GM19239 (cell line): ENCODE results near the gene REPIN1.

ENCODE experiments used
- DNase-seq: peaks from one replicate; pipeline ENCODE4 v3.0.0; 2011; ENCODE audit warnings: low spot score; ENCODE audit not compliant: insufficient read length
- FAIRE-seq: peaks from 2 replicates; lab custom pipeline; 2011; peaks lifted over from hg19 to GRCh38; lab: Jason Lieb, UNC

Gene REPIN1

DNA sequence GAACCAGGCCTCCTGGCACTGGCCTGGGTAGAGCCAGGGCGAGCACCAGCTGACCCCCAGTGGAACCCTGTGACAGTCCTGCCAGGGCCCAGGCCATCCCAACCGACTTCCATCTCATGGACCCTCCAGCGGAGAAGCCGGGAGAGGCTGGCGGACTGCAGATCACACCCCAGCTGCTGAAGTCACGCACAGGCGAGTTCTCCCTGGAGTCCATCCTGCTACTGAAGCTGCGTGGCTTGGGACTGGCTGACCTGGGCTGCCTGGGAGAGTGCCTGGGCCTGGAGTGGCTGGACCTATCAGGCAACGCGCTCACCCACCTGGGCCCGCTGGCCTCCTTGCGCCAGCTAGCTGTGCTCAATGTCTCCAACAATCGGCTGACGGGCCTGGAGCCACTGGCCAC is 31.9 kb upstream of the REPIN1 start:
- FAIRE-seq (no peak), DNase-seq (no peak)

DNA sequence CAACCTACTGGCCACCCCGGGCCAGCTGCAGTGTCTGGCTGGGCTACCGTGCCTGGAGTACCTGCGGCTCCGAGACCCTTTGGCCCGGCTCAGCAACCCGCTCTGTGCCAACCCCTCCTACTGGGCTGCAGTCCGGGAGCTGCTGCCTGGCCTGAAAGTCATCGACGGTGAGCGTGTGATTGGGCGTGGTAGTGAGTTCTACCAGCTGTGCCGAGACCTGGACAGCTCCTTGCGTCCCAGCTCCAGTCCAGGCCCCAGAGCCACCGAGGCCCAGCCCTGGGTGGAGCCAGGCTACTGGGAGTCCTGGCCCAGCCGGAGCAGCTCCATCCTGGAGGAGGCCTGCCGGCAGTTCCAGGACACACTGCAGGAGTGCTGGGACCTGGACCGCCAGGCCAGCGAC is 31.4 kb upstream of the REPIN1 start:
- FAIRE-seq: no peak
- DNase-seq: no peak

DNA sequence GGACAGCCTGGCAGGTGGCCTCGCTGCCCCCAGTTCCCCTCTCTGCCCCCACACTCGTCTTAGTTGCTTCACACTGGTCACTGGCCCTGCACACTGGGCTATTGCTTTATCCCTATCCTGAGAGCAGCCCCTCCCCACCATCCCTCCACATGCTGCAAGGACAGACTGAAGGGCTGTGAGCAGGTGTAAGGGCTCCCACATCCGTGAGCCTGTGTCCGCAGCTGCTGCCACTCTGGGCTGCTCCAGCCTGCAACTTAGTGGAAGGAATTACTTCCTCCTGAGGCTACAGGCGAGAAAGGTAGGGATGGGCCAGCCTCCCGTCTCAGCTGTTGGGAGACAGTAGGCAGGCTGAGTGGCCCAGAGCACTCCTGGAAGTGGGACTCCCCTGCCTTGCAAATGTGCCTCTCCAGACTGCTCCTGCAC is 31.0 kb upstream of the REPIN1 start:
- FAIRE-seq (no peak), DNase-seq (no peak)

DNA sequence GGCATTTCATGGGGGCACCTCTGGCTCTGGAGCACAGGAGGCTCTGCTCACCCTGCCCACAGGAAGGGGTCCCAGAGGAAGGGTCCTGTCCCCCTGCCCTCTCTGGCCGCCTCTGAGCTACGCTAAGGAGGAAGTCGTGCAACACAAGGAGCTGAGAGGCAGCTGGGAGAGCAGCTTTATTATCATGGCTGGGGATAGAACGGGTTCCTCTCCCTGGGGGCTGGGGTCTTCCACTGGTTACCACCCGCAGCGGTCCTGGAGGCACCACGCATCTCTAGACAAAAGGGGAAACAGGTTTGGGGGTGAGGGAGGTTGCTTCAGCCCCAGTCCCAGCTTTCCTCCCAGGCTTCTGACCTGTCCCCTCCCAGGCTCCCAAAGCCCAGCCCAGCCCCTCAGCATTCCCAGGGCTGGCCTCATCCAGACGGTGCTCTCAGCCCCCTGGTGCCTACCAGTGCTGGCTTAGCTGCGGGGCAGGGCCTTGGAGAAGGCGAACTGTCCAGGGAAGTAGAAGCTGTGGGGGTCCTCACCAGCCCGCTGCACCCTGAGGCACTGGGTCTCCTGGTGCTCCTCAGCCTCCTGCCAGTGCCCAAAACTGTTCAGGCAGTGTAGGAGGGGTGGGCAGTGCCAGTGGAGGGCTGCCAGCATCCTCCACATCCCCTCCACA is 30.3 kb upstream of the REPIN1 start:
- FAIRE-seq: no peak
- no peak for DNase-seq

DNA sequence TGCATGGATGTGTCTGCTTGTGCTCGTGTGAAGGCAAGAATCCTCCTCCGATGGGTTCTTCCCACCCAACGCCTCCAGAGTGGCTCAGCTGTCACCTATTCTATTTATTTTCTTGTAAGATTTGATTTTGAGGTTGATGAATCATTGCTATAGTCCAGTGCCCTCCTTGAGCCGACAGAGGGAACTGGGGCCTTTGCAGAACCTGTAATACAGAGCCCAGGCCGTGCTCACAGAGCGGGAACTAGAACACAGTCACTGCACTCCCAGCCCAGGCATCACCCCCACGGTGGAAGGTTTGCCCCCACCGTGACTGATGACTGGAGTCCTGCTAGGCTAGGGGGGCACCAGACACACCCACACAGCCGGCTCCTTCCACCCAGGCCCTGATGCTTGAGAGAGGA is 29.2 kb upstream of the REPIN1 start:
- DNase-seq (no peak), FAIRE-seq (no peak)

DNA sequence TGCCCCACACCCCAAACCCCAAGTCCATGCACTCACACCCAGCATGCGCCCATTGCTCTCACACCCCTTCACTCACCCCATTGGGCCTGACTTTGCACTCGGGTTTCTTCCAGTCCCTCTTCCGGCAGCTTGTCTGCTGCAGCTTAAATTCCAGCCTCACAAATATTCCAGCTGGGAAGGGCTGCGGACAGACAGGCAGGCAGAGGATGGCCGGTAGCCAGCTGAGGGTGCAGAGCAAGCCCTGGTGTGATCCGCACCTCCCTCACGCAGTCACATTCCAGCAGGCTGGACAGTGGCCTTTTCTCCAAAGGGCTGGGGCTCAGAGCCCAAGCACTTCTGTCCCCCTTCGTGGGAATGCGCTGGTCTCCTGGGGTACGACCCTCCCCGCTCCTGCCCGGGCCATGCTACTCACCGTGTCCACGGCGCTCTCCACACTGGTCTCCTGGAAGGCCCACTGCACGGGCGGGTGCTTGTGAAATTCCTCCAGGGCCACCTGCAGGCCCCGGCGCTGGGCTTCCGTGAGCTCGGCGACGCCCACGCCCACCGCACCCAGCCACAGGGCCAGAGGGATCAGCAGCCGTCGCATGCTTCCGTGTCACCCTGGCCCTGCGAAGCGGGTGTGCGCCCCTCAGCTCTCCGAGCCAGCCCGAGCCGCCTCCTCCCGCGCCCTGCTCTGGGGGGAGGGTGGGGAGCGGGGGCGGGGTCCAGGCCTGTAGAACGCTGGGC is 28.4 kb upstream of the REPIN1 start:
- FAIRE-seq (no peak), DNase-seq (no peak)

DNA sequence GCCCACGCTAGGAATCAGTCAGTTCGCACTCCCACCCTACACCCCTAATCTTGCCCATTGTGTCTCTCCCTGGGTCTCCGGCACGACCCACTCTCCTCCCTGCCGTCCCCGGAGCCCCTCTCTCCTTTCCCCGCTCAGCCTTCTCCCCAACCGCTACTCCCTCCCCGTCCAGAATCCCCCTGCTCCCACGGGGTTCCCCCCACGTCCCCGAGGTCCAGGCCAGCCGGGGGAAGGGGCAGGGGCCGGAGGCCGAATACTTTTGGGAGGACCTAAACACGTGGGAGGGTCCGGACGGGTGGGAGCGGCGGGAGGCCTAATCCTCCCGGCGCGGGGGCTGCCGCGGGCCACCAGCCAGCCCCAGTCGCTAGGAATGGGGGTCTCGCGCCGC is 27.8 kb upstream of the REPIN1 start:
- DNase-seq (no peak), FAIRE-seq (no peak)

DNA sequence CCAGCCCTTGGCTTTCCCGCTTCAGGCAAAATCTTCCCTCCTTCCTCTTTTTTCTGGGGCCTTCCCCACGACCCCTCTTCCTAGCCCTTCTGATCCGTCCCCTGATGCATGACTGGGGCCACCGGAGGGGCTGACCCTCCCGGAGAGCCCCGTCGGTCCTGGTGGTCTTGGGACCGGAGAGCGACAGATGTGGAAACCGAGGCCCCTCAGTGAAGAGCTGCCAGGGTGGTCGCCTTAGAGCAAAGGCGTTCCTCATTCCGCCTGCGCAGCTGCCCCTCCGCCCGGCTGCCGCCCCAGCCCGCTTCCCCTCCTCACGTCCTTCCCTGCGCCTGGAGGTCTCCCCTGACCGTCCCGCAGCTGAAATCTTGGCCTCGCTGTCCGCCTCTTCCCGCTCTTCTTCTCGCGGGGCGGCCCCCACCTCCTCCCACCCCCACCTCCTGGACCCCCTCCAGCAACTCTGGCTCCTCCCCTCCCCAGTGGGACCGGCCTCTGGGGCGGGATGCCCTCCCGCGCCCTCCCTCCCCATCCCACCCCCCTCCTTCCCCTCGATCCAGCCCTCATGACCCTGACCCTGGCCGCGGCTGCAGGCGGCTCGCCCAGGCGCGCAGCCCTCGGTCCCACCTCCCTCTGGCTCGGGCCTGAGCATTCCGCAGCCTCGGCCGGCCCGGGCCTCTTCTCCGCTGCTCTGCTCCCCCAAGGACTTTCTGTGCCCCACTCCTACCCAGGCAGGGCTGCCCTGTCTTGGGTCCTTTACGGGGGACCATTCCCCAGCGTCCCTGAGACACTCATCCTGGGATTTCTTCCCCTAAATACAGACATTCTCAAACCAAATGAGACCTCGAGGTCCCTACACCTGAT is 27.1 kb upstream of the REPIN1 start, which contains the start of gene RARRES2:
TSS of gene RARRES2 (minus strand) at position 367 of the 858 bp plus-strand sequence. CDS start 1,020 bp downstream, outside the sequence.
- DNase-seq (no peak), FAIRE-seq (no peak)

DNA sequence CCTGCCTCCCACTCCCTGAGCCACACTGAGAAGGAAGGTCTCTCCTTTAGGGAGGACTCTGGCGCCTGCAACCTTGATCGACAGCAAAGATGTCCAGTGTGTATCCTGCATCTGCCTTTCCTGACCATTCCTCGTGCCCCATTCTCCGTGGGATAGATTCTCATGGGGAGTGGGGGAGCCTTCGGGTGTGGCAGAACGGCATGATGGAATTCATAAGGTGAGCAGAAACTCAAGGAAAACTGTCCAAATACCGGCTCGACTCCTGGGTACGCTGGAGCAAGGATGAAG is 26.6 kb upstream of the REPIN1 start:
- no peak for FAIRE-seq

DNA sequence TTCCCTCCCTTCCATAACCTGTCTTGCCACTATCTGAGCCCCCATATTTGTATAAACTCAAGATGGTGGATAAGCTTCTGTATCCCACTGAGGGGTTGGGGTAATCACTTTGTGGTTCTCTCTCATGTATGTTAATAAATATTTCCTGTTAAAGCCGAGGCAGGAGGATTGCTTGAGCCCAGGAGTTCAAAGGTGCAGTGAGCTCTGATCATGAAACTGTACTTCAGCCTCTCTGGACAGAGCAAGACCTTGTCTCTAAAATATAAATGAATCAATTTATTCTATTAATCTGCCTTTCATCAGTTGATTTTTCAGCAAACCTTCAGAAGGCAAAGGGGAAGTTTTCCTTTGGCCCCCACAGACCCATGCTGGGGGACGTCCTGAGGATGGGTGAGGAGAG is 25.4 kb upstream of the REPIN1 start:
- FAIRE-seq (no peak), DNase-seq (no peak)

More for the DNA sequence above, 26.6 kb upstream of the REPIN1 start:
- DNase-seq: no peak

DNA sequence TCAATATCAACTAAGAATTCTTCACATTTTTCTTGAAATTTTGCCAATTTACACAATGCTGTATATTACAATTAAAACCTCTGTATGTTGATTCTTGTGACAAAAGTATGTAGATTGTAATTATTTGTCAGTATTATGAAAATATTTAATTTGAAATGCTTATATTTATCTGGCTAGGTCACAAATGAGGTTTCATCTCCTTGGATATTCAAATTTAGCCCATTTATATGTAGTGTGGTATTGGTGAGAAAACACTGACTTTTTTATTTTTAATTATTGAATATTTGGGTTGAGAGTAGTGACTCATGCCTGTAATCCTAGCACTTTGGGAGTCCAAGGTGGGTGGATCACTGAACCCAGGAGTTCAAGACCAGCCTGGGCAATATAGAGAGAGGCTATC is 24.3 kb upstream of the REPIN1 start:
- DNase-seq (no peak), FAIRE-seq (no peak)

DNA sequence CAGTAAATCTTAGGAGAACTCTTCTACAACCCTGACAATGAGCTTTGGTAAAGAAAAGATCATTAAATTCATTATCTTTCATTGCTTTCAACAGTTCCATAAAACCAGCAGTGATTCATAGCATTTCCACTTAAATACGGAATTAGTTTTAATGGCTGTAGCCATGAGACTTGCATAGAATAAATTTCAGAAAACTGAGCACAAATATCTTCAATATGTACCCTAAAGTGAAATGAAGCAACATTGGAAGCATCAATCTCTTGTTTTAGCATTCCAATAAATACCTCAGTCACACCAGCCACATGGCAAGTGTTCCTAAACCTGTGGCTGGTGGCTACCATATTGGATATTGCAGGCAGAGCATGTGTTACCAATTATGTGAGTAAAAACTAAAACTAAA is 23.6 kb upstream of the REPIN1 start:
- no peak for FAIRE-seq

DNA sequence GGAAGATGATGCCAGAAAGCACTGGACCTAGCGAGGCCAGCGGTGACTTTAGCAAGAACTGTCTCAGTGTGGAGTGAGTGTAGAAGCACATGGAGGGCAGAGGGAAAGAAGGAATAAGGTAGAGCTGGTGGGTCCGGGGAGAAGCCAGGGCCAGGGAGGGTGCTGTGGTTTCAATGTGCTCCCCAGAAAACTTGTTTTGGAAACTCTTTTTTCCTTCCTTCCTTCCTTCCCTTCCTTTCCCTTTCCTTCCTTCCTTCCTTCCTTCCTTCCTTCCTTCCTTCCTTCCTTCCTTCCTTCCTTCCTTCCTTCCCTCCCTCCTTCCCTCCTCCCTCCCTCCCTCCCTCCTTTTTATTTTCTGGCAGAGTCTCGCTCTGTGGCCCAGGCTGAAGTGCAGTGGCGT is 21.7 kb upstream of the REPIN1 start:
- no peak for FAIRE-seq

More for the DNA sequence above, 23.6 kb upstream of the REPIN1 start:
- no peak for DNase-seq

DNA sequence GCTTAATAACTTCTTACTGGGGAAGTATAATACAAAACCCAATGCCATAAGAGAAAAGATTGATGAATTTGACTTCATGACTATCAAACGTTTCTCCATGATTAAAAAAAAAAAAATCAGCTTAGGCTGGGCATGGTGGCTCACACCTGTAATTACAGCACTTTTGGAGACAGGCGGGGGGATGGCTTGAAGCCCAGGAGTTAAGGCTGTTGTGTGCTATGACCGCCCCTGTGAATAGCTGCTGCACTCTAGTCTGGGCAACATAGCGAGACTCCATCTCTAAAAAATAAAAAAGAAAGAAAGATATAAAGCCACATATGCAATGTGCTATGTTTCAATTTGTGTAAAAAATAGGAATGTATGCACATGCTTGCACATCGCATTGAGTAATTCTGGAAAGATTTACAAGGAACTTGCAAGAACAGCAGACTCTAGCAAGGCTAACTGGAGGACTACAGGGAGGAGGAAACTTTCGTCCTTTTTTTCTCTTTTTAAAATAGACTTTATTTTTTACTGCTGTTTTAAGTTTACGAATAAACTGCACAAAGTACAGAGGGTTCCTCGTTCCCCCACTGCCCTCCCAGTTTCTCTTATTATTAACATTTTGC is 16.9 kb upstream of the REPIN1 start:
- FAIRE-seq: no peak
- DNase-seq: no peak

More for the DNA sequence above, 21.7 kb upstream of the REPIN1 start:
- DNase-seq: no peak

DNA sequence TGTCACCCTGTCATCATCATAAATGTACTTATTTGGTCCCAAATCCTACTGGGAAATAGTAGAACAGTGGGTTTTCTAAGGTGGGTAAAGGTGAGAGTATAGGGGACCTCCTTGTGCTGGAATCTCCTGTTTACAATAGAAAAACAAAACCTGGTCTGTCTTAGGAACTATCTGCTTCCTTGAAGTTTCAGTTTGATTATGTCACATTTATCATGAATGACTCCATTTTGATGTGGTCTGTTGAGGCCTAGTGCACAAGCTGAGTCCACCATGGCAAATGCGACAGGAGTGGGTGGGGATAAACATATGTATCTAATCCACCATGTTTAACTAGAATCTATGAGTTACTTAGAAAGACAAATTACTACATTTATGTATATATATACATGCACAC is 13.0 kb upstream of the REPIN1 start:
- DNase-seq: no peak
- no peak for FAIRE-seq

DNA sequence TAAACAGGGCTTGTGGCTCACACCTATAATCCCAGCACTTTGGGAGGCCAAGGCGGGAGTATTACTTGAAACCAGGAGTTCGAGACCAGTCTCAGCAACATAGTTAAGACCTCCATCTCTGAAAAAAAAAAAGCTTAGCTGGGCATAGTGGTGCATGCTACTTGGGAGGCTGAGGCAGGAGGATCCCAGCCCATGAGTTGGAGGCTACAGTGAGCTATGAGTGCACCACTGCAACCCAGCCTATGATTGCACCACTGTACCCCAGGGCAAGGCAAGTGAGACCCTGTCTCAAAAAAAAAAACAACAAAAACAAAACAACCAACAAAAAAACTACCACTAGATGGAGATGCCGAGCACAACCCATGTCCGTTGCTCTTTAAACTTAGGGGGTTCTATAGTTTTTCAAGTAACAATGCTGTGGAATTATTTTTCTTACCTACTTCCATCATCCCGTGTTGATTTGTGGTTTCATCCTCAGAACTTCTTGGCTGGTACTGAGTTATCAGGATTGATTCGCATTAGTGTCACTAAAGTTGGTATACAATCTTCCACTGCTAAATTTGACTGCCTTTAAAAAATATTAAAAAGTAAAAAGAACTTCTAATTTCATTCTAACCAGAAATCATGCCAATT is 12.2 kb upstream of the REPIN1 start:
- no peak for DNase-seq
- FAIRE-seq: no peak

DNA sequence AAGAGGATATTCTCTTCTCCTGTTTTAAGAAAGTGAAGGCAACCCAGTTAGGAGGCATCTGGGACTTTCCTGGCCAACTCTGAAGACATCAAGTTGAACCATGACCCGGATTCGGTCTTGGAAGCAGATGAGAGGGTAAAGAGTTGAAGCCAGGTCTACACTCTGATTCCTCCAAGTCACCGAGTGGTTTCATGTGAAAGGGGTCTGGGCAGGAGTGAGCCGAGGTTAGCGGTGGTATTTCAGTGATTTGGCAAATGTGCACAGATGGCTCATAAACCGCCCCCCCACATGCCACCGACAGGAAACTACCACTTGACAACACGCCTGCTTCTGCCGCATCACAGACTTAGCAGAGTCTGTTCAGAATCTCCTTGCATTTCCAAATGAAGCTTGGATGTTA is 11.4 kb upstream of the REPIN1 start:
- no peak for FAIRE-seq

DNA sequence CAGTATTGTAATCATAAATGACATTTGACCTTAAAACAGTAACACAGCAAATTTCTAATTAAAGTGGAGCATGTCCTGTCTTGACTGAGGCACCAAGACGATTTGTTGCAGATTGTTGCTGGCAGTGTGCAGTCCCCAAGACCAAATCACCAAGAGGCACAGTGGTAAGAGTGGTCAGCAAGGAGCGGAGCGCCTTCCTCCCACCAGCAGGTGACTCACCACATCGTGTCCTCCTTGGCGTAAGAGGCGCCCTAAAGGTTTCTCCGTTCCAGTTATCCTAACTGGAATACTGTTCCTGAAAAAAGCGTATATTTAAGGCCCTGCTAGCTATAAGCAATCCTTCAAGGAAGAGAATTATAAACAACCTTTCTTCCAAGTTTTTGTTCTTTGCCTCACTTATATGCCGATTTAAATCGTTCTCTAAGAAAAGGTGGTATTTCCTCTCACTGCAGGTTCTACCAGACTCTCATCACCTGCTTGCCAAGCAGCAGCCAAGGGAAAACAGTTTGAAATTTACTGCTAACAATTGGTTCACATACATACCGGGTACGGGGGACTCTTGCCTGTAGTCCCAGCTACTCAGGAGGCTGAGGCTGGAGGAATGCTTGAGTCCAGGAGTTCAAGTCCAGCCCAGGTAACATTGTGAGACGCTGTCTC is 10.7 kb upstream of the REPIN1 start:
- no peak for DNase-seq
- no peak for FAIRE-seq

More for the DNA sequence above, 11.4 kb upstream of the REPIN1 start:
- no peak for DNase-seq

DNA sequence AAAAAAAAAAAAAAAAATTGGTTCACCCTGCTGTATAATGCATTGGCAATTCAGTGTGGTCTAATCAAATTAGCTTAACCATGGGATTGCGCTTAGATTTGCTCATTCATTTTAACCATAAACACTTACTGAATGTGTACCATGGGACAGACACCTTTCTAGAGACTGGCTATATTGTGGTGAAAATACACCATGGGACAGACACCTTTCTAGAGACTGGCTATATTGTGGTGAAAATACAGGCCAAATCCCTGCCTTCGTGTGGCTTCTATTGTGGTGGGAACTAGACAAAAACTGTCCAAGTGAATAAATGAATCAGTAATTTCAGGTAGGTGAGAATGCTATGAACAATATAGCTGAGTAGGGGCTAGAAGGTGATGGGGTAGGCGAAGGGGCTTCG is 10.2 kb upstream of the REPIN1 start:
- FAIRE-seq: no peak
- DNase-seq: no peak
